HG03196 (cell line): ENCODE measurements around the gene KCNJ5.
A peak's percentile ranks its signal among the peaks of the same experiment; 100 is the strongest.

Source experiments
- ATAC-seq: cut with Tn5 transposase; IDR thresholded peaks from one replicate; pipeline ENCODE4 v1.9.1; 2021; ENCODE audit not compliant: unreplicated experiment

The KCNJ5 gene

DNA sequence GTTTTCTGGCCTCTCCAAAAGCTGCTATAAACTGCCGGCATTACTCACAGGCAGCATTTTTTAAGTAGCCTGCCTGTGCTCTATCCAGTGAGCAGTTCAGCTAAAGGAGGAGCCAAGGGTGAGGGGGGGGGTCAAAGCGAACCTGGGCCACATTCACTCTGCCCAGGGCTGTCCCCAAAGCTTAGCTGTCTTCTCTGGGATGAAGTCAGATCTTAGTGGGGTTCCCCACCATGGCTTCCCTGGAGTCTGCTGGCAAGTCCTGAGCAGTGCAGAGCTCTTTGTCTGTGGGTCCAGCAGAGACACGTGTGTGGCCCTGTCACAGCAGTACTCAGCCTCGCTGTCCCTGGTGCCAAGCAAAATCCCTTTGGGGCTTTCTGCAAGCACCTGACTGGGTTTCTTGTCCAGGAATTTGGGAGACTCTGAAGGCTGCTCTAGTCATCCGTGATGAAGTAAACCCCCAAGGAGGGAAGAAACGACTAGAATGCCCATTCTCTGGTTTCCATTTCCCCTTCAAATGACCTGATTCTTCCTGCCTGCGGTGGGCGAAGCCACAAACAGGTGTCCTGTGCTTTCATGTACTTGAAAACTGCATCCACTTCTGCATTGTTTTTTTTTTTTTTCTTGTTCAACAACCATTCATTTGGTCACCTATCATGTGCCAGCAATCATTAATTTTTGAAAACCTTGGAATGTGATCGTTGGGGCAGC, 2.6 kb downstream of the KCNJ5 start:
- ATAC-seq: peak; percentile 63

DNA sequence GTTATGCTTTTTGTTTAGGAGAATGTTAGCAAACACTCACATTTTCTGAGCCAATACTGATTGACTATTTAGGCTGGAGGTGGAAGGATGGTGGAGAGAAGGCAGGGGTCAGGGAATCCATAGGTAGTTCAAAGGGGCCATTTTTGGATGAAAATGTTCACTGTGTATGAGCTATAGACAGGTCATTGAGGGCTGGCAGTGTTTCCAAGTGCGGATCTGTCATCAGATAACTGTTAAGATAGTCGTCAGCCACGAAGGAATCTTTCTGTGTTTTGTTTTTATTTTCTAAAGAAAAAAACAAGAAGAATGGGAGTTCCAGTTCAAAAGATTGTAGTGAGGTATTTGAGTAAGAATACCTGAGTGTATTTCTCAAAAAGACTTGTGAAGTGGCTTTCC, 3.1 kb downstream of the KCNJ5 start:
- no peak for ATAC-seq

DNA sequence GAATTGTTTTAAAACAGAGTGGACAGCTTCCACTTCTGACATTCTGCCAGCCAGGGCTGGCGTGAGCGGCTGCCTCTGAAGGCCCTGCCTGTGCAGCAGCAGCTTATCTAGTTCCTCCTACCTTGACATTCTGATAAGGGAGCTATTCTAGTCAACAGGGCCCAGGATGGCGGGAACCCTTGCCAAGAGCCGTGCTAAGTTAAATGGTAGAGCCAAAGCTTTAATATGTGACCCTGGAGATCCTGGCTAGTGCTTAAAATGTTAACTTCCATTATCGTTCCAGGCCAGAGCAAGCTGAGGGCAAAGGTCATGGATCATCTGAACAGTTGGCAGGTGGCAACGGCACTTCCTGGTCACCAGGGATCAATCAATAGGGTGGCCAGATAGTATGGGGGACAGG, 3.5 kb downstream of the KCNJ5 start:
- no peak for ATAC-seq

DNA sequence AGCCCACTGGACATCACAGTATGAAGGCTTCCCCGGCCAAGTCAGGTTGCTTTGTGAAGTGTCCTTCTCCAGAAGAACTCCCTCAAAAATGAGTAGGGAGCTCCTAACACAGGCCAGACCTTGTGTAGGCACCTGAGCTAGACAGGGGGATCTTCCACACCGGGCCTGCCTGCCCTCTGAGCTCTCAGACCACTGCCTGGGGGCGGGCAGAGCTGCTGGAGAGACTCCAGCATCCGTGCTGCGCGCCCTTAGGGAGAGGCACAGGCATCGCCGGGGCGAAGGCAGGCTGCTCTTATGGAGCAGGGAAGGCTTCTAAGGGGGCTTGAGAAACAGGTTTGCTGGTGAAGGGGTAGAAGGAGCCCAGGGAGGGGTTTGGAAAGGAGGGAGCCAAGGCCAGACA, 4.4 kb downstream of the KCNJ5 start:
- no peak for ATAC-seq

DNA sequence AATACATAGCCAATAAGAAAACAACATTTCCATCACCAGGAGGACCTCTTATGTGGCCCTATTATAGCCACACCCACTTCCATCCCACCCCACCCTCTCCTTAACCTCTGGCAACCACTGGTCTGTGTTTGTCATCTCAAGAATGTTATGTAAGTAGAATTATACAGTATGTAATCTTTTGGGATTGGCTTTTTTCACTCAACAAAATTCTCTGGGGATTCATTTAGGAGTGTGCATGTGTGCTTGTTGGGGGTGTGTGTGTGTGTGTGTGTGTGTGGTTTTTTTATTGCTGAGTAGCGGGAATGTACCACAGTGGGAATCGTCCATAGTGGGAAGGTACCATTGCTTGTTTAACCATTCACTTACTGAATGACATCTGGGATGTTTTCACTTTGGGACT, 5.2 kb downstream of the KCNJ5 start:
- no peak for ATAC-seq

DNA sequence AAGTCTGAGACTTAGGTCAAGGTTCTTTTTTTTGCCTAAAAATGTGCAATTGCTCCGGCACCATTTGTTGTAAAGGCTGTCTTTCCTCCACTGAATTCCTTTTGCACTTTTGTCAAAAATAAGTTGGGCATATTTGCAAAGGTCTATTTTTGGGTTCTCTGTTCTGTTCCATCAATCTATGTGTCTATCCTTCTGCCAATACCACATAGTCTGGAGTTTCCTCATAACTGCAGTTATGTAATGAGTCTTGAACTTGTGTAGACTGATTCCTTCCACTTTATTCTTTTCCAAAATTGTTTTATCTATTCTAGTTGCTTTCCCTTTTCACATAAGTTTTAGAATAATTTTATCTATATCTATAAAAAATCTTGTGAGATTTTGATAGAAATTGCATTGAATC, 6.7 kb downstream of the KCNJ5 start:
- ATAC-seq: no peak

DNA sequence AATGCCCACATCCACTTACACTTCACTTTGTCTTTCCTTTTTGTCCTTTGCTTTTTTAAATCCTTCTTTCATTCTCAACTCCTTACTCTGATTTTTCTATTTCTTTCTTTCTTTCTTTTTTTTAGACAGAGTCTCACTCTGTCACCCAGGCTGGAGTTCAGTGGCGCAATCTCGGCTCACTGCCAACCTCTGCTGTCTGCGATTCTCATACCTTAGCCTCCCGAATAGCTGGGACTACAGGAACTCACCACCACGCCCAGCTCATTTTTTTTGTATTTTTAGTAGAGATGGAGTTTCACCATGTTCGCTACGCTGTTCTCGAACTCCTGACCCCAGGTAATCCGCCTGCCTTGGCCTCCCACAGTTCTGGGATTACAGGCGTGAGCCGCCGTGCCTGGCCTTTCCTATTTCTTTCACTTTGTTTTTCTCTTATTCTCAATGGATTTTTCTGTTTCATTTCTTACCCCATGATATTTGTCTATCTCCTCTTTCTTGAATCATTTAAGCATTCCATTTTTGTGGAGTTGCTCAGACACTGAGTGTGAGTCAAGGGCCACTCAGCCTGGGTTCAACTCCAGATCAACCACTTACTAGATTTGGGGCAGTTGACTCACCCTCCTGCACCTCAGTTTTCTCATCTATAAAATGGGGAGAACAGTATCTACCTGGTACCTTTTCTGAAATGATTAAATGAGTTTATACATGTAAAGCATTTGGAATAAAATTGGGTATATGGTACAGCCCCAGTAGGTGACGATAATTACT, 7.6 kb downstream of the KCNJ5 start:
- no peak for ATAC-seq

DNA sequence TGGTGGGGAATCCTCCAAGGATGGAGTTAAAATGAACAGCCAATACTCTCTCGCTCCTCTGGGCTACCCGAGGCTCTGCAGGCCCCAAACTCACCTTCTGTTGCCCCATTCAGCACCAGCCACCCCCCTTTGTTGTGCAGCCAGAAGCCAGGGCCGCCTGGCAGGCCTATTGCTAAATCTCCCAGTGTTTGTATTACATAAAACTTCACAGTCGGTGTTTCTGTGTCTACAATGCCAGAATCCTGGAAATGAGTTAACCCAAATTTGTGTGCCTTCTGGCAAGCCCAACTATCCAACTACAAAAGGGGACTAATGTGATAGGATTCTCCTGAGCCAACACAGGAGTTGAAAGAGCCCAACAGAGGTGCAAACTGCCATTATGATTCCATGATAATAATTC, 9.3 kb downstream of the KCNJ5 start:
- no peak for ATAC-seq

DNA sequence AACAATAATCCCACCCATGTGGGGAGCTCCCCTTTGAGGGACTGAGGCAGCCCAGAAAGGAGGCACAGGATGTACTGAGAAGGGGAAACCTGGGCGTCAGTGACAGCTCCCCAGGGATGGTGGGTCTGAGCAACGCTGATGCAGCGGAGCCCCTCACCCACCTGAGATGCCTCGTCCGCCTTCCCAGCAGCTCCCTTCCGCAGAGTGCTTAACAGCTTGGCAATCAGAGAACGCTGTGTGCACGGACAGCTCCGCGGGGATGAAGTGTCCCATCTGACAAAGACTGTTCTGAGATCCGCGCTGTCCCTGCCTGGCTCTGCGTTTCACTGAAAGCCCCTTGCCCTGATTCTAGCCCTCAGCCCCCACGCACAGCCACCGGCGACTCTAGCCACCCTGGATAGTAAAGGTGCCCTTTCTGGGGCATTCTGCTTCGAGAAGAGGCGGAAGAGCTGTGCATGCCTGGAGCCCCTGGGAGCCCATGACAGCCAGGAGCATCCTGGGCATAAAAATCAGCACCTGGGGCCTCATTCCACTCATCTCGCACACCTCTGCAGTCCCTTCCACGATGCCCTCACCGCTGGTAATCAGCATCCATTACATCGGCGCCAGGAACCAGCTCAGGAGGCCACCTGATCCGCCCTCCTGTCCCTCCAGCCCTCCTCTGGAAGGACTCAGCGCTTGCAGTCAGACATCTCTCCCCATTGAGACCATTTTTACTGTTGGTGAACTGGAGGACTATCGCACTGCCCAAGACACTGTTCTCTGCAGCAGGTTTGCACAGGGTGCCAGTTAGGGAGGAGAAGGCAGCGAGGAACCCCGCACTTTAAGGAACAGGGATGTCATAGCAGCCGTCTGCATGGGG, 10.7 kb downstream of the KCNJ5 start:
- ATAC-seq: no peak

DNA sequence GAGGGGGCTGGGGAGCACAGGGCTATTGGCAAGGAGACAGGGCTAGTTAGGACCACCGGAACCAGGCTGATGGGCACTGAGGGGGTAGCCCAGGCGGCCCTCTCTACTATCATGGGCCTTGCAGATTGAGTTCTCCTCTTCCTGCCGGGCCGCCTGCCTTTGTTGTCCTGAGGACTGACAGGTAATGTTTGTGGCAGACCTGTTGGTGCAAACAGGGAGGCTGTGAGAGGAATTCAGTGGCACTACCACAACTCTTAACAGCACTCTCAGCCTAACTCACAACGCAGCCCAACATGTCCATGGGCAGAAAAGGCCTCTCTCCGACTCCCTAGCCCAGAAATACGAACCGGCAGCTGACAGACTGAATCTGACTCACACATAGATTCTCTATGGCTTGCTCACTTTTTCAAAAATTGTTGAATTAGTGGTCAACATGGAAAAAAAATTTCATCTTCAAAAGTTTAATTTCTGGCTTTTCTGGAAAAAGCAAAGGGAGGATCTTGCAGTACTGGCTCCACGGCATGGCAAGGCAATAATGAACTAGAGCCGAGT, 11.4 kb downstream of the KCNJ5 start:
- ATAC-seq: no peak

DNA sequence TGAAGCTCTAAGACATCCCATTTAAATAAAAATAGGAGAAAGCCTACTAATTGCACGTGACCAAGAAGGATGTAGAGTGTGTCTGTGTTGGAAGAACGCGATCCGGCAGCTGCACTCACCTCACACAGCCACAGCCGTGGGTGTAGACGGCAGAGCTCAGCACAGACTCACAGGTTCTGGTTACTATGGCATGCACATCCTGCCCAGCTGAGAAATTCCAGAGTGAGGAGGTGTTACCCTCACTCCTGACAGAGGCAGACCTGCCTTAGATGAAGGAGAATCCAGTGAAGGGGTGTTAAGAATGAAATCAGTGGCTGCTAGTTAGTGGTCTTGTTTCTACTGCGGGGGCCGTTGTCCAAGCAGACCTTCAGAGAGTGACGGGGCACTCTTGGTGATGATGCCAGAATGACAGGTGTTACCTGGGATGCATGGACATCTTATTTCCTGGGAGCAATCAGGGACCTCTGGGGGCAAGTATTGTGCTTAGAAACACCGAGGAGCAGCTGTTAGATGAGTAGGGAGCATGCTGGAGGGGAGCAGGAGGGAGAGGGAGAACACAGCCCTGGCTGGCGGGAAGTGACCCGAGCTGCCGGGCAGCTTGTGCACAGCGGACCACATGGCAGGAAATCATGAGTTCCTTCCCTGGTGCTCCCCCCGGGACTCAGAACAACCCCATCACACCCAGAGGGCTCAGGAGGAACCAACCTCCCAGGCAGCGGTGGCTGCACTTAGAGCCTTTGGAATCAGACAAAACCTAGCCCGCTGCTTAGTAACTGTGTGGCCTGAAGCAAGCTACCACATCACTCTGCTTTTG, 12.3 kb downstream of the KCNJ5 start:
- ATAC-seq: no peak

DNA sequence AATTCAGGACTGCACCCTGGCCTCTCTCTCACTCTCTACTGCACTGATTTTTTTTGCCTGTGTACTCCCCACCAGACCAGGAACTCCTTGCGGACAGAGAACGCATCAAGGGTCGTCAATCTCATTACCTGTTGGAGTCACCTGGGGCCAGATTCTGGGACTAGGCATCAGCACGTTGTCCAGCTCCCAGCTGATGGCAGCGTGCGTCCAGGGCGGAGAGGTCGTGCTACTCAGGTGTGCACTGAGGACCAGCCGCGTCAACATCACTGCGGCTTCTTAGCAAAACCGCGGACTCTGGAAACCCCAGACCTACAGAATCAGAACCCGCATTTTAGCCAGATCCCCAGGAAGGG, 13.1 kb downstream of the KCNJ5 start:
- no peak for ATAC-seq

DNA sequence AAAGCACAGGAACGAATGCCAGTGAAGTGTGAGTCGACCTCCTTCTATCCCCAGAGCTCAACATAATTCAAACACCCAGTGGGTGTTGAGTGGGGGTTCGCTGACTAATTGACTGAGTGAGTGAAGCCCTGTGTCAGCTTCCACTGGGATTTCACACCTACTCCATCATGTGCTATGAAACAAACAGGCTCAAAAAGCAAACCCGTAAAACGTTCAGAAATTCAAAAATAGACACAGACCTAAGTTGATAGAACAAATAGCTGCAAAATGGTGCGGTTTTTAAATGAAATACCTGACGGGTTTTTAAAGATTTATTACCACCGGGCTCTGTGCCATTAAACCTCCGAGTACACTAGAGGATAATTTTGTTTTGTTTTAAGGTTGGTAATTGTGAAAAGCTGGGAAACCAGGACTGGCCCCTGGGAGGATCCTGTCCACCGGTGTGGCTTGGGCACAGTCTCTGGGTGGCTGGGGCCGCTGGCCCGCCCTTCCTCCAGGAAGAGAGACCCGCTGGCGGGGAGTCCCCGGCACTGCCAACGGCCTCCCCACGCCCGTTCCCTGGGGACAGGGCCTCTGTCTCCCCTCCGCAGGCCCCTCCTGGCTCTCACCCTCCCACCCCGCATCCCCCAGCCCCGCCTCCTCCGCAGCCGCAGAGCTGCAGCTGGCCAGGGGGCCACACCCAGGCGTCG, 13.6 kb downstream of the KCNJ5 start:
- peak; percentile 56 for ATAC-seq

DNA sequence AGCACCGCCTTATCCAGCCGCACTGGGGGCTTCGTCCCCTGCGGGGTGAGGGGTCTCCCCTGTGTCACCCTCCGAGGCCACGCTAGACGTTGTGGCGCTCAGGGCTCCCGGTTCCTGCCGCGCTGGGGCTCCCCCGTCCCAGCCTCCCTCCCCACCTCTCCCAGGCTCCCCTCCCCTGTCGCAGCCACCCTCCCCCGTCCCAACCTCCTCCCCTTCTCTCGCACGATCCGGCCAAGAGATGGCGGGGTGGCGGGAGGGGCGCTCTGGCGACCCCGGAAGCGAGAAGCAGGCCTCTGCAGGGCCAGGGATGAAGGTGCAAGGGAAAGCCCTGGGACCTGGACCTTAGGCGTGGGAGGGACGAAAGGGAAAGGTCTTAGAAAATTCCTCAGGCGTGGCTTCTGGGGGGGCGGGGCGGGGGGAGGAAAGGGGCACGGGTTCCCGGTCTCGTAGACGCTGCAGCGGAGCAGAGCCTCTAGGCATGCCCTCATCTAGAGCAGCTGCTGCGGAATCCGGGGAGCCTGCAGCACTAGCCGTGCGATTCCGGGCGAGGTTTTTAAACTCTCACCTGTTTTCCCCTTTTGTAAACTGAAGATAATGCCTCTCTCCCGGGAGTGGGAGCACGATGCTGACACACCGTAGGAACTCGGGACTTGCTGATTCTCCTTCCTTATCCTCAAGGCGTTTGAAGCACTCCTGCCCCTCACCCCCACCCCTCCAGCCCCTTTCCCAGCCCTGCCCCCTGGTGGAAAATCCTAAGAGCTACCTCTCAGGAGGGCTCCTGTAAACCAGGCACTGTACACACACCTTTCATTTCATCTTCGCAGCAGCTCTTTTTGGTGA, 14.4 kb downstream of the KCNJ5 start:
- peak; percentile 41 for ATAC-seq

DNA sequence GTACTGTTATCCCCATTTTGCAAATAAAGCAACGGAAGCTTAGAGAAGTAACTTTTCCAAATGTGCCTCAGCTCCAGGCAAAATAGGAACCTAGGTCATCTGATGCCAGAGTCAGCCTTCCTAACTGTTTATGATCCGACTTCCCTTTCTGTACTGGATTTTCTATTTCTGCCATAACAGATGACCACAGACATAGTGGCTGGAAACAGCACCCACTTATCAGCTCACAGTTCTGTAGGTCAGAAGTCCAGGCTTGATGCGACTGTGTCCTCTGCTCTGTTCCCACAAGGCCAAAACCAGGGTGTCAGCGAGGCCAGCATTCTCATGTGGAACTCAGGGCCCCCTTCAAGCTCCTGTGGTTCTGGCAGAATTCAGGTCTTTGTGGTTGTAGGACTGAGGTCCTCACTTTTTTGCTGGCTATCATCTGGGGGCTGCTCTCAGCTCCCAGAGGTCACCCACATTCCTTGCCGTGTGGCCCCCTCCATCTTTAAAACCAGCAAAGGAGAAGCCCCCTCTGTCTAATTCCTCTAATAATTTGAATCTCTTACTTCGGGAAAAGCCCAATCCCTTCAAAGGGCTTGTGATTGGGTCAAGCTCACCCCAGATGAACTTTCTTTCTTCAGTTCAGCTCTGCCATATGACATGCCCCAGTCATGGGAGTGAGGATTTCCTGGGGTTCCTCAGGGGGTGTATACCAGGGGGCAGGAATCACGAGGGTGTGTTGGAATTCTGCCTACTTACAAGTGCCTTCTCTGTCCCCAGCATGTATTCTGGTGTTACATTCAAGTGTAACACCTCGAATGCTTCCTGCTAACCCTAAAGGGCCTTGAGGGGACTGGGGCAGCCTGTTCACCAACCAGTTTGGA, 15.3 kb downstream of the KCNJ5 start:
- no peak for ATAC-seq

DNA sequence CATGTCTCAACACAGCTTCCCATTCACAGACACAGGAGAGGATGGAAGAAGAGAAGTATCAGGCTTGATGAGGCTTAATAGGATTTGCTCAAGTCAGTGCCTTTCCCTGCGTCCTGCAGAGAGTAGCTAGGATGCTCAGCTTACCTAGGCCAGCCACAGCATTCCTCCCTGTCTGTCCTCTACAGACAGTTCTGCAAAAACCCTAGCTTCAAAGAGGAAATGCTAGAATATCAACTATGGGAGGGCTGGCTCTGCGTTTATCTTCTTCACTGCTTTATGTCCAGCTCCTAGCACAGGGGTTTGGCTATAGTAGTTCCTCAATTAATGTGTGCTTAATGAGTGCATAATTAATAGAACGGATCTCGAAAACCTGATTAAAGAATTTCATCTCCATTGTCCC, 16.4 kb downstream of the KCNJ5 start:
- no peak for ATAC-seq

DNA sequence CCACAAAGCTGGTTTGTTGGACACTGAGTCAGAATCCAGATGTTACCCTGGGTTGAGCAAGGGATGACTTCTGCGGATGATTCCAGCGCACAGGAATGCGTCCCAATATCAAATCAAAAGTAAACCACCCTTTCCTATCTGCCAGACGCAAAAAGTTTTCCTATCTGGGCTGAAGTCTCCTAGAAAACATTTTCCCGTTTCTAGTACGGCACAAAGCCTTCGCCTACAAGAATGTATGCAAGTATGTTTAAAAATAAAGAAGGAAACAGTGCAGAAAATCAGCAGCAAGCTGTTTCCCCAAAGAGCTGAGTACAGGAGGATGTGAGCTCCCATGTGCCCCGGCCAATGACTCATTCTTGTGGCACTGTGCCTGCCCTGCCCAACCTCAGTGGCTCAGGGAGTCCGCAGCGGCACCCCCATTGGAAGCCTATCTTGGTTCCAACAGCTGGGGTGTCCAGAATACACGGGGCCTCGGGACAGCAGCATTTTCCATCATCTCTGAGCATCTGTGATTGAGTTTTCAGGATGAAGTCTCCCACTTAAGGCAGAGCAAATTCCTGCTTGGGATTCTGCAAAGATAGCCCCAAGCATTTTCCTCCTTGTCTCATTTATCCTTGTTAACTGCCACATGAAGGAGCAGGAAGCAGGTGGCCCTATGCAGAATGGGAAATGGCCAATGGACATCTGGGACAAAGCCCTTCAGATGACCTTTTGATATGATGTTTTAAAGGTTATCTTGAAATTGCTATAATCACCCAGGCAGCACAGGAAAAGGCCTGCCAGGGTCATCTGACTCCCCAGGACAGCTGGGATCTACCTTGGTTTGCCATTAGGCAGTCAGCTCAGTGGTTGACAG, 17.5 kb downstream of the KCNJ5 start:
- ATAC-seq: no peak
